Tibial nerve (tissue), 4 donors: Measurements from ENCODE around the gene IFT57. TPM values are rescaled to one million over a fixed set of nuclear protein-coding genes. Genes with fewer than 3 reads are reported as not detected.

Source experiments
- DNase-seq, 2 donors: peaks; one replicate each; pipeline ENCODE4 v3.0.0-alpha.2; 2019; ENCODE audit warnings: low spot score in 2 of 2
- H3K27ac ChIP-seq, 4 donors: fragments of 200-600 bp; sonication (generic) in 3 of 4; one replicate each; pipeline ENCODE4 v1.5.1; 2017 to 2019; ENCODE audit warnings: mild to moderate bottlenecking in 1 of 4
- H3K27me3 ChIP-seq, 2 donors: fragments of 200-600 bp; sonication (generic) in 1 of 2; one replicate each; pipeline versions ENCODE4 v1.5.1 to v1.6.0; 2017 to 2019
- H3K36me3 ChIP-seq, 3 donors: fragments of 200-600 bp; sonication (generic); one replicate each; pipeline ENCODE4 v1.5.1; 2018 to 2019
- H3K4me1 ChIP-seq, 4 donors: fragments of 200-600 bp; sonication (generic) in 3 of 4; one replicate each; pipeline ENCODE4 v1.5.1; 2017 to 2019
- H3K4me3 ChIP-seq, 4 donors: fragments of 200-600 bp; sonication (generic) in 3 of 4; one replicate each; pipeline ENCODE4 v1.5.1; 2017 to 2019; ENCODE audit warnings: mild to moderate bottlenecking in 1 of 4, moderate library complexity in 1 of 4
- H3K9me3 ChIP-seq, 4 donors: fragments of 200-600 bp; sonication (generic) in 3 of 4; one replicate each; pipeline ENCODE4 v1.5.1; 2017 to 2019
- CTCF ChIP-seq, 5 experiments: fragments of 200-600 bp in 3 of 5; fragments of 450-650 bp in 2 of 5; sonication (generic) in 3 of 5; IDR thresholded peaks; one replicate each; pipeline ENCODE4 v1.5.1; 2016 to 2019; ENCODE audit warnings: antibody characterized with exemption in 5 of 5, mild to moderate bottlenecking in 3 of 5, moderate library complexity in 2 of 5
- EP300 ChIP-seq, 2 donors: sonication (generic); formaldehyde crosslinking; IDR thresholded peaks; one replicate each; pipeline ENCODE4 v1.6.1; 2017; ENCODE audit warnings: antibody characterized with exemption in 2 of 2, mild to moderate bottlenecking in 1 of 2
- POLR2A ChIP-seq, 2 donors: fragments of 450-650 bp; IDR thresholded peaks; one replicate each; pipeline ENCODE4 v1.6.1; 2017; ENCODE audit warnings: antibody characterized with exemption in 2 of 2, mild to moderate bottlenecking in 2 of 2, moderate library complexity in 2 of 2
- WGBS, 2 donors: methylation state at CpG; one replicate each; pipeline ENCODE4 v1.1.5; 2018; 5-methylcytosine and 5-hydroxymethylcytosine counted together
- total RNA-seq, 4 donors: library from RNA; depleted of rRNA; stranded (reverse); fragments of >200 nt; gene quantifications; one replicate each; pipeline ENCODE4 v1.1.0, GENCODE V29; 2016

The IFT57 gene
- total RNA-seq, 4 donors from 2014 or later = 49.6 to 97.1 (median 63.5) TPM

- H3K36me3 ChIP-seq = peaks cover 0 to 46% (median 5%) of the 10 kb centered on the region in 3 donors
- H3K4me1 ChIP-seq = no peaks in the 10 kb centered on the region
- H3K27me3 ChIP-seq = no peaks in the 10 kb centered on the region
- TF ChIP-seq CTCF (IDR thresholded peaks at IDR 0.05) = no peak
- TF ChIP-seq POLR2A (IDR thresholded peaks at IDR 0.05) = no peak
- no peak for TF ChIP-seq EP300 (IDR thresholded peaks at IDR 0.05)
- DNase-seq = no peak
- no peak overlapping the region for H3K4me3 ChIP-seq
- H3K27ac ChIP-seq = no peak overlapping the region
- H3K9me3 ChIP-seq = no peaks in the 10 kb centered on the region
These were observed 57.8 kb downstream of the IFT57 start for GRCh38 chr3:108164391-108164790.

GRCh38 chr3:108159865-108160264 is 62.4 kb downstream of the IFT57 start:
- H3K9me3 ChIP-seq = no peaks in the 10 kb centered on the region
- no peaks in the 10 kb centered on the region for H3K27me3 ChIP-seq
- no peak overlapping the region for H3K4me3 ChIP-seq
- H3K36me3 ChIP-seq = peaks cover 0 to 30% (median 5%) of the 10 kb centered on the region in 3 donors
- H3K27ac ChIP-seq = no peak overlapping the region
- TF ChIP-seq POLR2A (IDR thresholded peaks at IDR 0.05) (no peak), EP300 (IDR thresholded peaks at IDR 0.05) (no peak), CTCF (IDR thresholded peaks at IDR 0.05) (no peak)
- no peak for DNase-seq
- WGBS, 2 donors = 79 to 87% methylated on average over 1 of the region's 1 CpG
- H3K4me1 ChIP-seq = no peaks in the 10 kb centered on the region

- WGBS, 2 donors = 92 to 97% methylated on average over 7 of the region's 7 CpGs
- H3K4me3 ChIP-seq = no peak overlapping the region
- no peak for DNase-seq
- no peaks in the 10 kb centered on the region for H3K27me3 ChIP-seq
- no peaks in the 10 kb centered on the region for H3K9me3 ChIP-seq
- TF ChIP-seq EP300 (IDR thresholded peaks at IDR 0.05) (no peak), CTCF (IDR thresholded peaks at IDR 0.05) (no peak), POLR2A (IDR thresholded peaks at IDR 0.05) (no peak)
- no peak overlapping the region for H3K27ac ChIP-seq
- H3K36me3 ChIP-seq = peaks cover 0 to 30% (median 5%) of the 10 kb centered on the region in 3 donors
- H3K4me1 ChIP-seq = no peaks in the 10 kb centered on the region
These were observed 63.1 kb downstream of the IFT57 start for GRCh38 chr3:108159105-108159504.

- peaks cover 0 to 24% (median 5%) of the 10 kb centered on the region in 3 donors for H3K36me3 ChIP-seq
- H3K9me3 ChIP-seq = no peaks in the 10 kb centered on the region
- H3K27me3 ChIP-seq = no peaks in the 10 kb centered on the region
- no peak for TF ChIP-seq POLR2A (IDR thresholded peaks at IDR 0.05)
- no peak for TF ChIP-seq EP300 (IDR thresholded peaks at IDR 0.05)
- no peak for TF ChIP-seq CTCF (IDR thresholded peaks at IDR 0.05)
- WGBS, 2 donors = 92 to 97% methylated on average over 1 of the region's 1 CpG
- no peak overlapping the region for H3K4me3 ChIP-seq
- no peak for DNase-seq
- H3K4me1 ChIP-seq = no peaks in the 10 kb centered on the region
- no peak overlapping the region for H3K27ac ChIP-seq
These were observed 64.0 kb downstream of the IFT57 start for GRCh38 chr3:108158251-108158650.

GRCh38 chr3:108157273-108157672 is 65.0 kb downstream of the IFT57 start:
- no peak overlapping the region for H3K27ac ChIP-seq
- TF ChIP-seq EP300 (IDR thresholded peaks at IDR 0.05) (no peak), POLR2A (IDR thresholded peaks at IDR 0.05) (no peak), CTCF (IDR thresholded peaks at IDR 0.05) (no peak)

More at GRCh38 chr3:108157273-108157672, 65.0 kb downstream of the IFT57 start:
- Histone ChIP-seq H3K9me3 (no peaks in the 10 kb centered on the region), H3K36me3 (peaks cover 0 to 14% (median 5%) of the 10 kb centered on the region in 3 donors), H3K4me1 (no peaks in the 10 kb centered on the region), H3K27me3 (no peaks in the 10 kb centered on the region), H3K4me3 (no peak overlapping the region)
- WGBS, 2 donors = 90 to 93% methylated on average over 2 of the region's 2 CpGs
- no peak for DNase-seq
